Neutrophil (primary cell): ENCODE results near the gene TADA2A.
"Not testable (repeated sequence)": the region's sequence is repeated elsewhere in the genome, so short reads cannot be mapped to it uniquely, and the experiment has no call there.

ENCODE experiments used
- H3K27ac ChIP-seq: fragments of 200-600 bp; sonication (generic); 2 replicates; pipeline ENCODE4 v1.5.1; 2016; ENCODE audit warnings: mild to moderate bottlenecking, moderate library complexity
- H3K27me3 ChIP-seq: fragments of 200-600 bp; sonication (generic); 2 replicates; pipeline ENCODE4 v1.6.0; 2016; ENCODE audit warnings: mild to moderate bottlenecking
- H3K36me3 ChIP-seq: fragments of 200-600 bp; sonication (generic); 2 replicates; pipeline ENCODE4 v1.5.1; 2017
- H3K4me1 ChIP-seq, 2 experiments: fragments of 200-600 bp in 1 of 2; sonication (generic) in 1 of 2; 1 replicate in 1 of 2; 2 replicates in 1 of 2; pipeline versions ENCODE4 v1.5.1 to v1.6.1; 2013 to 2016; ENCODE audit warnings: low read depth in 1 of 2, low read length in 1 of 2, mild to moderate bottlenecking in 1 of 2, moderate library complexity in 1 of 2; ENCODE audit not compliant: control insufficient read depth in 1 of 2, insufficient read depth in 1 of 2
- H3K4me3 ChIP-seq, 2 experiments: fragments of 200-600 bp in 1 of 2; sonication (generic) in 1 of 2; 1 replicate in 1 of 2; 2 replicates in 1 of 2; pipeline ENCODE4 v1.5.1; 2013 to 2016; ENCODE audit warnings: low read depth in 1 of 2, low read length in 1 of 2, mild to moderate bottlenecking in 1 of 2, moderate library complexity in 1 of 2
- H3K9me3 ChIP-seq: fragments of 200-600 bp; sonication (generic); 2 replicates; pipeline ENCODE4 v1.5.1; 2016
- TF ChIP-seq, protein P1 (sequence below): fragments of 200-600 bp; sonication (generic); IDR thresholded peaks from 2 replicates; pipeline ENCODE4 v1.5.1; 2016; ENCODE audit warnings: antibody characterized with exemption

Gene TADA2A

DNA sequence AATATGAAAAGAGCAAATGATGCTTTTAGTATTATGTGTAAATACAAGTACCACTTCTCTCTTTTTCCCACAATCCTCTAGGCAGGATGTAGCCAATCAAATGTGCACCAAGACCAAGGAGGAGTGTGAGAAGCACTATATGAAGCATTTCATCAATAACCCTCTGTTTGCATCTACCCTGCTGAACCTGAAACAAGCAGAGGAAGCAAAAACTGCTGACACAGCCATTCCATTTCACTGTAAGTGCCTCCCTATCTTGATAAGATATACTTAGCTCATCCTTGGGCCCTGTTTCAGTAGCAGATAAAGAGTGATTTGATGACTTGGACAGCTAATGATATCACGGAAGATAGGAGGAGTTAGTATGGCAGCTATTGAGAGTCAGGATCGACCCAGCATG, 33.7 kb downstream of the TADA2A start:
- H3K27me3 ChIP-seq: no peaks in the 10 kb centered on the region
- TF ChIP-seq, protein P1, sequence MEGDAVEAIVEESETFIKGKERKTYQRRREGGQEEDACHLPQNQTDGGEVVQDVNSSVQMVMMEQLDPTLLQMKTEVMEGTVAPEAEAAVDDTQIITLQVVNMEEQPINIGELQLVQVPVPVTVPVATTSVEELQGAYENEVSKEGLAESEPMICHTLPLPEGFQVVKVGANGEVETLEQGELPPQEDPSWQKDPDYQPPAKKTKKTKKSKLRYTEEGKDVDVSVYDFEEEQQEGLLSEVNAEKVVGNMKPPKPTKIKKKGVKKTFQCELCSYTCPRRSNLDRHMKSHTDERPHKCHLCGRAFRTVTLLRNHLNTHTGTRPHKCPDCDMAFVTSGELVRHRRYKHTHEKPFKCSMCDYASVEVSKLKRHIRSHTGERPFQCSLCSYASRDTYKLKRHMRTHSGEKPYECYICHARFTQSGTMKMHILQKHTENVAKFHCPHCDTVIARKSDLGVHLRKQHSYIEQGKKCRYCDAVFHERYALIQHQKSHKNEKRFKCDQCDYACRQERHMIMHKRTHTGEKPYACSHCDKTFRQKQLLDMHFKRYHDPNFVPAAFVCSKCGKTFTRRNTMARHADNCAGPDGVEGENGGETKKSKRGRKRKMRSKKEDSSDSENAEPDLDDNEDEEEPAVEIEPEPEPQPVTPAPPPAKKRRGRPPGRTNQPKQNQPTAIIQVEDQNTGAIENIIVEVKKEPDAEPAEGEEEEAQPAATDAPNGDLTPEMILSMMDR: no peak
- H3K27ac ChIP-seq: no peak overlapping the region
- H3K4me3 ChIP-seq: no peak overlapping the region
- no peaks in the 10 kb centered on the region for H3K4me1 ChIP-seq
- H3K9me3 ChIP-seq: no peaks in the 10 kb centered on the region
- peaks cover 65% of the 10 kb centered on the region for H3K36me3 ChIP-seq

DNA sequence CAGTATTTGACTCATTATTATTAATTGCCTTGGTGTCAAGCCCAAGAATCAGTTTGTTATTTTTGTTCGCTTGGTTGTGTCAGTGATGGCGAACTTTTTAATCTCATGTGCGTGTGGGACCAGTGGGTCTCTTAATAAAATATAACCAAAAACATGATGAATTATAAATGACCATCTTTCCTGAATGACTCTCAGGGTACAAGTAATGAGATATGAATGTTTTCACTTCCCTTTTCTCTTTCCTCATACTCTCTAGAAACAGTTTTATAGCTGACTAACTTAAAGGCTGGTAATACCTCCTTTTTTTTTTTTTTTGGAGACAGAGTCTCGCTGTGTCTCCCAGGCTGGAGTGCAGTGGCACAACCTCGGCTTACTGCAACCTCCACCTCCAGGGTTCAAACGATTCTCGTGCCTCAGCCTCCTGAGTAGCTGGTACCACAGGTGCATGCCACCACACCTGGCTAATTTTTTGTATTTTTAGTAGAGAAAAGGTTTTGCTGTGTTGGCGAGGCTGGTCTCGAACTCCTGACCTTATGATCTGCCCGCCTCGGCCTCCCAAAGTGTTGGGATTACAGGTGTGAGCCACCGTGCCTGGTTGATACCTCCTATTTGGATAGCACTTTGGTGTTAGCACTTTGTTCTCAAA, 34.8 kb downstream of the TADA2A start:
- H3K27ac ChIP-seq, H3K27me3 ChIP-seq, H3K4me3 ChIP-seq, H3K9me3 ChIP-seq, H3K4me1 ChIP-seq: not testable (repeated sequence)
- peaks cover 67% of the 10 kb centered on the region for H3K36me3 ChIP-seq

DNA sequence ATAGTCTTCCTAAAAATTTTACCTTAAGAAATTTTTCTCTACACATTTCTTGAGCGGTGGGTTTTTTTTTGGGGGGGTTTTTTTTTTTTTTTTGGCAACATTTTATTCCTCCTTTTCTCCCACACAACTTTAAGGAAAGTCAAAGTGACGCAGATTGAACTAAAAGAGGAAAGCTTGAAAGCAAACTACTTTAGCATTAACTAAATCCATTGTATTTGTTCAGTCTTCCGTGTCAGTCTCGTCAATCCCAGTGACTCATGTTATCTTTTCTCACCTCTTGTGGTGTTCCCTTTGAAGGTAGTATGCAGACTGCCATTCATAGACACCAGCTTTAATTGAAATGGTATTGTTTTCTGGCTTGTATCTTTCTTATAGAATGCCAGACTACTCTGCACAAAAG, 39.3 kb downstream of the TADA2A start:
- no peaks in the 10 kb centered on the region for H3K27me3 ChIP-seq
- peaks cover 63% of the 10 kb centered on the region for H3K36me3 ChIP-seq
- H3K4me3 ChIP-seq: no peak overlapping the region
- H3K27ac ChIP-seq: no peak overlapping the region
- H3K9me3 ChIP-seq: no peaks in the 10 kb centered on the region
- H3K4me1 ChIP-seq: no peaks in the 10 kb centered on the region
- TF ChIP-seq, protein P1: no peak

DNA sequence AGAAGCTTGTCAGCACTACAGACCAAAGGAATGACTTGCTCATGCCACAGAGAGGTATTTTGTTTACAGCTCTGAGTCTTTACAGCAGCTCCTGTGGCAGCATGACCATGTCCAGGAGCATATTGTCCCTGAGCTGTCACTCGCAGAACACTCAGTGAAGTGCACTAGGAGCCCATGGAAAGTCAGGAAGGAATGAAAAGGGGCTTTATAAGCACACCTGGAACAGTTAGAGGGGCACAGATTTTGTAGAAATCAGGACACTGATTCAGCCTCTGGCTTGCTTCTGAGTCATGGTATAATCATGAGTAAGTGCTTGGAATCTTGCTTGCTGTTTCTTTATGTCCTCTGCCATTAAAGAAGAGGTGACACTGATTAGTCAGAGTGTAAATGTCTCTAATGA, 41.0 kb downstream of the TADA2A start:
- H3K27me3 ChIP-seq: no peaks in the 10 kb centered on the region
- H3K36me3 ChIP-seq: peaks cover 60% of the 10 kb centered on the region
- H3K9me3 ChIP-seq: no peaks in the 10 kb centered on the region
- no peak overlapping the region for H3K27ac ChIP-seq
- no peaks in the 10 kb centered on the region for H3K4me1 ChIP-seq
- H3K4me3 ChIP-seq: no peak overlapping the region
- TF ChIP-seq, protein P1: no peak

DNA sequence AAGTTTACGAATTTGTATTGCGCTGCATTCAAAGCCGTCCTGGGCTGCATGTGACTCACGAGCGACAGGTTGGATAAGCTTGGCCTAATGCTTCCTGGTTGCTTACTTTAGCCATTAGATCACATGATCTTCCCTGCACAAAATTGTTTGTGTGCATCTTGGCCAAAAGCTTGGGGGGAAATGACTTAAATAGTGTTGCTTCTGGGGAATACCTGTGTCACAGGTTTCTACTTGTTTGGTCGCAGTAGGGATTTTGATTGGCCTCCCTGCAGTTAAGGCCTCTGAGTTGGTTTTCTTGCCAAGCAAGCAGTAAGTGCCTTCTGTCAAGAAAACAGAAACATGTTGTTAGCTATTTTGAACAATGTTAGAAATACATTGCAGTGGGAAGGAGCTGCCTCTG, 43.4 kb downstream of the TADA2A start:
- TF ChIP-seq, protein P1: no peak
- Histone ChIP-seq H3K27me3 (no peaks in the 10 kb centered on the region), H3K9me3 (no peaks in the 10 kb centered on the region), H3K4me1 (no peaks in the 10 kb centered on the region), H3K27ac (no peak overlapping the region), H3K4me3 (no peak overlapping the region), H3K36me3 (peaks cover 40% of the 10 kb centered on the region)

DNA sequence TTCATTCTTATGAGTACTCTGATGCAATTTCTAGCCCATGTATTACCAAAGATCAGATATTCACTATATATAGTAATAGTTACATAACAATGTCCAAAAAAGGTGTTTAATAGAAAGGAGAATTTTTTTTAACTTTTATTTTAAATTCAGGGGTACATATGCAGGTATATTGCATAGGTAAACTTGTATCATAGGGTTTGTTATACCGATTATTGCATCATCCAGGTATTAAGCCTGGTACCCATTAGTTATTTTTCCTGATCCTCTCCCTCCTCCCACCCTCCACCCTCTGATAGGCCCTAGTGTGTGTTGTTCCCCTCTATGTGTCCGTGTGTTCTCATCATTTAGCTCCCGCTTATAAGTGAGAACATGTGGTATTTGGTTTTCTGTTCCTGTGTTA, 51.1 kb downstream of the TADA2A start:
- H3K27ac ChIP-seq, H3K9me3 ChIP-seq, H3K27me3 ChIP-seq, H3K4me1 ChIP-seq, H3K4me3 ChIP-seq: not testable (repeated sequence)
- peaks cover 26% of the 10 kb centered on the region for H3K36me3 ChIP-seq

DNA sequence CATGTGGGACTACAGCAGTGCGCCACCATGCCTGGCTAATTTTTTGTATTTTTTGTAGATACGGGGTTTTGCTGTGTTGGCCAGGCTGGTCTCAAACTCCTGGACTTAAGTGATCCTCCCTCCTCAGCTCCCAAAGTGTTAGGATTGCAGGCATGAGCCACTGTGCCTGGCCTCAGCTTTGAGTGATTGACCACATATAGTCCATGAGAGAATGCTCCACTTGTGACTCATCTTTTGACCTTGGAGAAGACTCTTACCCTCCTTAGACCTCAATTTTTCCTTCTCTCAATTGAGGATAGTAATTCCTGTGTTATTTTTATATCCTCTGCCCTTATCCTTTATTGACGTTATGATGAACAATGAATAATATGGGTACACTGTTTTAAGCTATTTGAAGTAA, 52.1 kb downstream of the TADA2A start:
- Histone ChIP-seq H3K4me1 (no peaks in the 10 kb centered on the region), H3K36me3 (peaks cover 32% of the 10 kb centered on the region), H3K9me3 (no peaks in the 10 kb centered on the region), H3K27me3 (no peaks in the 10 kb centered on the region), H3K27ac (no peak overlapping the region), H3K4me3 (no peak overlapping the region)
- TF ChIP-seq, protein P1: no peak
